ENCODE results near the gene ERFL. TPM values are rescaled to one million over a fixed set of nuclear protein-coding genes. Genes with fewer than 3 reads are reported as not detected.

The ERFL gene
- total and polyA plus RNA-seq, 2 of the 8 experiments (the other 6 are each of a cell fraction or from before 2014, with no cell fraction given) = 0.12 TPM; not detected in 1

DNA sequence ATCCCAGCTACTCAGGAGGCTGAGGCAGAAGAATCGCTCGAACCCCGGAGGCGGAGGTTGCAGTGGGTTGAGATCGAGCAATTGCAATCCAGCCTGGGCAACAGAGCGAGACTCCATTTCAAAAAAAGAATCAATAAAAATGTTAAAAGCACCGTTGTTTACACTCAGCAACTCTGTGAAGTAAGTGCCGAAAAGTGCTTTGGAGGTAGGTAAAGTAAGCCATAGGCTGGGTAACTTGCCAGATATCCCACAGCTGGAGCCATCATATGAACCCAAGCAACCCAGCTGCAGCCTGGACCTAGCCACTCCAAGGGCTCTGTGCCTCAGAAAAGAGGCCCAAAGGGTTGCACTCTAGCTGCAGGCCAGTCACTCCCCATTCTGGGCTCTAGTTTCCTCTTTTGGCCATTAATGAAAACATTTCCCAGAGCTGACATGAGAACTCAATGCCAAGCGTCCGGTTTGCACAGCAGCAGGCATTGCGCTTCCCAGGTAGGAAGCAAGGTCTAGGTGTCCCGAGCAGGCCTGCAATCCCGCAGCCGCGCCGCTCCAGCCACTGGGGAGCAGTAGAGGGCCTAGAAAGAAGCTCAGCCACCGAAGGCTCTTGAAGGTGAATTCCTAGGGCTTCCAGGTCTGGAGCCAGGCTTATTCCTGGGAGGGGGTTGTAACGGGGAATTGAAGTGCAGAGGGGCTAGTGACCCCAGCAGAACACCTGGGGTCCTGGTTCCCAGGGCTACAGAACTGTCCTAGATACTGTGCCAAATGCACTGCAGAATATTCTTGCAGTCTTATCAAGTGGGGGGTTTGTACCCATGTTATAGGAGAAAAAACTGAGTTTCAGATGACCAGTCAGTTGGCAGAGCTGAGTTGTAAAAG is 55.2 kb downstream of the ERFL start:
- Histone ChIP-seq H3K4ac (replicated peaks; ENCODE audit: insufficient read length, low read depth, low read length) (no peak overlapping the region), H4K91ac (replicated peaks; ENCODE audit: insufficient read length, low read length) (no peak overlapping the region), H3K79me2 (ENCODE audit: control insufficient read depth in 1 of 2, insufficient read depth in 2 of 2, low read length in 2 of 2) (peaks cover 0 to 3% of the 10 kb centered on the region in 2 experiments; a peak in 1 of 4 replicates), H3K9me3 (ENCODE audit: insufficient read depth in 2 of 2, low read depth in 1 of 2, low read length in 1 of 2) (no peaks in the 10 kb centered on the region), H3K27me3 (replicated peaks in 1 of 4; ENCODE audit: control insufficient read depth in 3 of 4, extremely low read depth in 1 of 4, insufficient read depth in 3 of 4, low read length in 3 of 4) (no peaks in the 10 kb centered on the region), H3K56ac (replicated peaks; ENCODE audit: insufficient read length, low read depth, low read length) (no peak overlapping the region), H2AFZ (ENCODE audit: low read length) (no peak overlapping the region), H2BK12ac (ENCODE audit: low read depth, low read length) (no peak overlapping the region), H2BK120ac (replicated peaks; ENCODE audit: low read depth, low read length) (no peak overlapping the region), H3K18ac (ENCODE audit: extremely low read depth, low read length) (no peak overlapping the region; the same call in 1 of the 2 replicates), H2BK20ac (ENCODE audit: low read length) (no peak overlapping the region), H3K9ac (replicated peaks in 1 of 4; ENCODE audit: extremely low read depth in 1 of 4, low read depth in 3 of 4, low read length in 3 of 4) (no peak overlapping the region), H2BK15ac (ENCODE audit: low read length) (no peak overlapping the region), H3K4me3 (ENCODE audit: extremely low read depth in 1 of 4, insufficient read depth in 2 of 4, low read depth in 3 of 4, low read length in 4 of 4) (no peak overlapping the region), H3K36me3 (ENCODE audit: control insufficient read depth in 2 of 4, insufficient read depth in 4 of 4, low read length in 3 of 4) (peaks cover 18 to 41% (median 35%) of the 10 kb centered on the region in 4 experiments), H2AK5ac (ENCODE audit: low read depth, low read length) (no peak overlapping the region), H3K79me1 (ENCODE audit: low read depth, low read length) (peaks cover 2% of the 10 kb centered on the region), H4K5ac (ENCODE audit: insufficient read length, low read depth, low read length) (no peak overlapping the region), H3K23me2 (ENCODE audit: low read depth, low read length) (no peaks in the 10 kb centered on the region), H3K4me1 (replicated peaks in 1 of 4; ENCODE audit: control insufficient read depth in 3 of 4, insufficient read depth in 4 of 4, low read length in 3 of 4) (peaks cover 0 to 2% (median under 1%) of the 10 kb centered on the region in 4 experiments; a peak in 3 of 7 replicates), H4K8ac (ENCODE audit: extremely low read depth, insufficient read depth, low read length) (no peak overlapping the region), H3K27ac (ENCODE audit: low read depth, low read length) (no peak overlapping the region), H3K23ac (ENCODE audit: insufficient read length) (no peak overlapping the region), H3K14ac (ENCODE audit: insufficient read length) (no peak overlapping the region), H2BK5ac (ENCODE audit: low read depth, low read length) (no peak overlapping the region), H4K20me1 (replicated peaks in 1 of 2; ENCODE audit: control insufficient read depth in 1 of 2, insufficient read depth in 2 of 2, low read length in 2 of 2) (peaks cover 22 to 25% of the 10 kb centered on the region in 2 experiments), H3K4me2 (ENCODE audit: insufficient read depth in 1 of 2, low read depth in 2 of 2, low read length in 2 of 2) (no peak overlapping the region)
- 45% methylated on average over 18 of the region's 18 CpGs; no CpG with 5 or more reads in 1 of the 2 experiments for WGBS, 2 experiments (ENCODE audit: extremely low coverage in 1 of 2, insufficient coverage in 1 of 2, insufficient read length in 1 of 2, insufficient replicate concordance in 2 of 2, low coverage in 1 of 2, low lambda C conversion rate in 2 of 2, missing lambda C conversion rate in 1 of 2)
- ChIA-PET CTCF (ENCODE audit: partially characterized antibody) (interaction anchor here (0.6 to 5.0 kb wide), 29 partner anchors 8 to 685 kb away, joined by 3 to 37 read pairs (median 5); partner anchors contain the start of genes ERFL, RABAC1 and RPS19), POLR2A (ENCODE audit: partially characterized antibody) (interaction anchor here (0.7 to 13.9 kb wide), 22 partner anchors 8 to 480 kb away, joined by 3 to 298 read pairs (median 8); partner anchors contain the start of genes ARHGEF1, ERFL, RABAC1 and RPS19)
- DNase-seq (ENCODE audit: low read depth in 1 of 2, low spot score in 2 of 2) (peak; percentile 68 to 92), FAIRE-seq (peak; percentile 70)
- no peak for TF ChIP-seq NRF1 (IDR thresholded peaks at IDR 0.05; ENCODE audit: low read depth, low read length)
- TF ChIP-seq SUZ12 (IDR thresholded peaks at IDR 0.05; ENCODE audit: low read length) = no peak
- TF ChIP-seq, protein P1, sequence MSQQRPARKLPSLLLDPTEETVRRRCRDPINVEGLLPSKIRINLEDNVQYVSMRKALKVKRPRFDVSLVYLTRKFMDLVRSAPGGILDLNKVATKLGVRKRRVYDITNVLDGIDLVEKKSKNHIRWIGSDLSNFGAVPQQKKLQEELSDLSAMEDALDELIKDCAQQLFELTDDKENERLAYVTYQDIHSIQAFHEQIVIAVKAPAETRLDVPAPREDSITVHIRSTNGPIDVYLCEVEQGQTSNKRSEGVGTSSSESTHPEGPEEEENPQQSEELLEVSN (IDR thresholded peaks at IDR 0.05) = no peak
- TF ChIP-seq SP1 (IDR thresholded peaks at IDR 0.05; ENCODE audit: low read depth, low read length) = no peak
- no peak for TF ChIP-seq CTBP2 (IDR thresholded peaks at IDR 0.05; ENCODE audit: borderline replicate concordance, insufficient read depth, insufficient read length, low read length)
- TF ChIP-seq POLR2AphosphoS5 (IDR thresholded peaks at IDR 0.05; ENCODE audit: low read depth, low read length) = peak; percentile 86
- 0 out of 2 replicates have a peak, but pooled peaks have one; percentile 29 for TF ChIP-seq TAF1 (IDR thresholded peaks at IDR 0.05; ENCODE audit: low read depth, low read length)
- no peak for TF ChIP-seq RXRA (IDR thresholded peaks at IDR 0.05; ENCODE audit: insufficient read depth, low read depth, low read length)
- TF ChIP-seq SP4 (IDR thresholded peaks at IDR 0.05; ENCODE audit: low read length) = no peak
- peak; percentile 77; a peak in 2 of 3 replicates for TF ChIP-seq POLR2A (IDR thresholded peaks at IDR 0.05; ENCODE audit: control extremely low read depth in 1 of 2, low read depth in 2 of 2, low read length in 2 of 2)
- TF ChIP-seq MAFK (IDR thresholded peaks at IDR 0.05; ENCODE audit: low read depth, low read length) = no peak

Data from H1 (cell line).